ENCODE data around the gene PRSS21. TPM values are rescaled to one million over a fixed set of nuclear protein-coding genes. Genes with fewer than 3 reads are reported as not detected.

Gene PRSS21
- total RNA-seq, 5 donors from 2014 or later (not counting 1 experiment from before 2014, with no cell fraction given), result 0.90 to 8.3 (median 3.3) TPM

DNA sequence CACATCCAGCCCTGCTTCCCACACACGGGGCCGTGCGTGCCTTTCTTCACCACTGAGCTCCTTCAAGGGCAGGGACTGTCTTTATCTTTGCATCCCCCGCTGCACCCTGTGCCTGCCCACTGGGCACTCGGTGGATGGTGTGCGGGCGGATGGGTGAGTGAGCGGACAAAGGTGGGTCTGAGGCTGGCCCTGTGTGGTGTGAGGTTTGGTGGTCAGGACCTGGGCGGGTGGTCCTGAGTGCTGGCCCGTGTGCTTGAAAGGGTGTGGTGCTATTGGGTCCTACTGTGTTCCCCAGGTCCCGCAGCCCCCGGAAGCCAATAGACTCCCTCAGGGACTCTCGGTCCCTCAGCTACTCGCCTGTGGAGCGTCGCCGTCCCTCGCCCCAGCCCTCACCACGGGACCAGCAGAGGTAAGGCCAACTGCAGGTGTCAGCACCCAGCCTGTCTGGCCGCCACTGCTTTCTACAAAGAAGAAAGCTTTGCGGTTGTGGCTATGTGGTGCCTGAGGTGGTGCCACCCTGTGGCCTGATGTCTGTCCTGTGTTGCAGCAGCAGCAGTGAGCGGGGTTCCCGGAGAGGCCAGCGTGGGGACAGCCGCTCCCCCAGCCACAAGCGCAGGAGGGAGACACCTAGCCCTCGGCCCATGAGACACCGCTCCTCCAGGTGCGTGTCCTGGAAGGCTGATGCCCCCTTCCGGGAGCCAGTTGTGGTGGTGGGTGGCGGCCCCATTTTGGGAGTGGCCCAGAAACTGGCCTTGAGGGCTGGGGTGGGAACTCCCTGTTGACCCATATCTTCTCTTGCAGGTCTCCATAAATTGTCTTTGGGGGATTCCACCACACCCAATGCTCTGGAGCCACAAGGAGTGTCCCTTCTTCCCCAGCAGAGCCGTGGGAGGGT is 46.7 kb upstream of the PRSS21 start:
- DNase-seq, result peak in 2 of 35 experiments; percentile 30 to 40
- H3K36me3 ChIP-seq (ENCODE audit: control insufficient read depth in 2 of 2, extremely low read depth in 1 of 2, insufficient read depth in 1 of 2, low read length in 1 of 2), result peaks cover 31 to 94% of the 10 kb centered on the region in 2 donors
- peak overlapping the region in 1 of 3 donors; percentile 33 for H3K4me3 Mint-ChIP-seq
- H3K27ac ChIP-seq (ENCODE audit: low read length), result no peak overlapping the region
- H3K4me1 ChIP-seq (ENCODE audit: control insufficient read depth in 1 of 2, extremely low read depth in 1 of 2, insufficient read depth in 2 of 2, low read length in 2 of 2), result peaks cover 0 to 27% of the 10 kb centered on the region in 2 experiments
- H3K27me3 ChIP-seq (replicated peaks in 1 of 2; ENCODE audit: control insufficient read depth in 2 of 2, extremely low read depth in 1 of 2, insufficient read depth in 2 of 2, low read length in 1 of 2), result no peaks in the 10 kb centered on the region
- peaks cover 35 to 61% (median 38%) of the 10 kb centered on the region in 3 donors for H3K4me1 Mint-ChIP-seq
- WGBS (ENCODE audit: insufficient coverage), result 87% methylated on average over 24 of the region's 32 CpGs
- no peaks in the 10 kb centered on the region for H3K9me3 ChIP-seq
- no peaks in the 10 kb centered on the region for H3K27me3 Mint-ChIP-seq
- no peak overlapping the region for H3K27ac Mint-ChIP-seq
- H3K4me3 ChIP-seq (ENCODE audit: control insufficient read depth in 1 of 2, extremely low read depth in 1 of 2, low read length in 1 of 2), result no peak overlapping the region
- peak in 1 of 4 experiments; percentile 5 for ATAC-seq (replicated peaks in 1 of 4)
- ChIA-PET CTCF (no interaction called here), POLR2A (no interaction called here)
- no peaks in the 10 kb centered on the region for H3K9me3 Mint-ChIP-seq
- H3K36me3 Mint-ChIP-seq, result peaks cover 58% of the 10 kb centered on the region

DNA sequence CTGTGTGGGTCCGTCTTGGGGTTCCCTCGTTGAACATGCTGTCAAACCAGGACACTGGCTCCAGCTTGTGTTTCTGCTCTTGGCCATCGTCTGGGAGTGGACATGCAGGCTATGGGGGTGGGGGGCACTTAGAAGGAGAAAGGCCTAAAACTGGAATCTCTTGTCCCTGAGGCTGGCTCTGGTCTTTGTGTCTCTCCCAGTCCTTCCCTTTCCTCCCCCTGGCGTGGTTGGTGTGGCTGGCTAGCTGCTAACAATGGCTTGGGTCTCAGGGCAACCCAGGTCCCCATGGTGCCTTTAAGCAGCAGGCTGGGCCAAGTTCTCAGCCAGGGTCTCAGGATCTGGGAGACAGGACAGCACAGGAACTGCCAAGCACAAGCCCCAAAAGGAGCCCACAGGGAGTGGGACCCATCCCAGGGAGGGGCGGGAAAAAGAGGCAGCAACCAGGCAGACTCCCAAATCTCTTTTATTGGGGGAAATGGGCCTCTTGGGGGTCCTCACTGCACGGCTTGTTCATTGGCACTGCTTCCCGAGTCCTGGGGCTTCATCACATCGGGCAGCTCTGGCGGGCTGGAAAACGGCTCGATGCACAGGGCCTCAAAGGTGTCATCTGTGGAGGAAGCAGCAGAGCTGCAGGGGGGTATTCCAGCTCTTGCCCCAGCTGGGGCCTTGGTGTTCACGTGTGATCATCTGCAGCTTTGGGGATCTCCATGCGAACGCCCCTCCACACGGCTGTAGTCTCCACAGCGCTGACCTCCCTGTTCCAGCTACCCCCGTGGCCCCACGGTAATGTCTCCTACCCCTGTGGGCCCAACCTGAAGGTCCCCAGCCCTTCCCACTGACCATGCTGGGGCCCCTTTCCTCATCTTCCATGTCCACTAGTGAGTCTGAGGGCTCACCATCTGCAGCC is 45.3 kb upstream of the PRSS21 start:
- H3K27me3 ChIP-seq (replicated peaks in 1 of 2; ENCODE audit: control insufficient read depth in 2 of 2, extremely low read depth in 1 of 2, insufficient read depth in 2 of 2, low read length in 1 of 2), result no peaks in the 10 kb centered on the region
- H3K4me3 ChIP-seq (ENCODE audit: control insufficient read depth in 1 of 2, extremely low read depth in 1 of 2, low read length in 1 of 2), result no peak overlapping the region
- peaks cover 46% of the 10 kb centered on the region for H3K36me3 Mint-ChIP-seq
- H3K9me3 ChIP-seq, result no peaks in the 10 kb centered on the region
- no peak for ATAC-seq (replicated peaks in 1 of 4)
- H3K4me3 Mint-ChIP-seq, result no peak overlapping the region
- POLR2A ChIA-PET, result interaction anchor here in 1 of 2 donors (0.8 kb wide), 1 partner anchor 16 kb away, joined by 12 read pairs; no protein-coding TSS in a partner anchor
- H3K27me3 Mint-ChIP-seq, result no peaks in the 10 kb centered on the region
- 88% methylated on average over 15 of the region's 18 CpGs for WGBS (ENCODE audit: insufficient coverage)
- peaks cover 8 to 40% of the 10 kb centered on the region in 2 experiments for H3K4me1 ChIP-seq (ENCODE audit: control insufficient read depth in 1 of 2, extremely low read depth in 1 of 2, insufficient read depth in 2 of 2, low read length in 2 of 2)
- CTCF ChIA-PET, result no interaction called here
- peaks cover 45 to 58% (median 49%) of the 10 kb centered on the region in 3 donors for H3K4me1 Mint-ChIP-seq
- peaks cover 28 to 80% of the 10 kb centered on the region in 2 donors for H3K36me3 ChIP-seq (ENCODE audit: control insufficient read depth in 2 of 2, extremely low read depth in 1 of 2, insufficient read depth in 1 of 2, low read length in 1 of 2)
- no peaks in the 10 kb centered on the region for H3K9me3 Mint-ChIP-seq
- DNase-seq, result no peak
- H3K27ac Mint-ChIP-seq, result peak overlapping the region in 1 of 2 donors; percentile 10
- H3K27ac ChIP-seq (ENCODE audit: low read length), result no peak overlapping the region

DNA sequence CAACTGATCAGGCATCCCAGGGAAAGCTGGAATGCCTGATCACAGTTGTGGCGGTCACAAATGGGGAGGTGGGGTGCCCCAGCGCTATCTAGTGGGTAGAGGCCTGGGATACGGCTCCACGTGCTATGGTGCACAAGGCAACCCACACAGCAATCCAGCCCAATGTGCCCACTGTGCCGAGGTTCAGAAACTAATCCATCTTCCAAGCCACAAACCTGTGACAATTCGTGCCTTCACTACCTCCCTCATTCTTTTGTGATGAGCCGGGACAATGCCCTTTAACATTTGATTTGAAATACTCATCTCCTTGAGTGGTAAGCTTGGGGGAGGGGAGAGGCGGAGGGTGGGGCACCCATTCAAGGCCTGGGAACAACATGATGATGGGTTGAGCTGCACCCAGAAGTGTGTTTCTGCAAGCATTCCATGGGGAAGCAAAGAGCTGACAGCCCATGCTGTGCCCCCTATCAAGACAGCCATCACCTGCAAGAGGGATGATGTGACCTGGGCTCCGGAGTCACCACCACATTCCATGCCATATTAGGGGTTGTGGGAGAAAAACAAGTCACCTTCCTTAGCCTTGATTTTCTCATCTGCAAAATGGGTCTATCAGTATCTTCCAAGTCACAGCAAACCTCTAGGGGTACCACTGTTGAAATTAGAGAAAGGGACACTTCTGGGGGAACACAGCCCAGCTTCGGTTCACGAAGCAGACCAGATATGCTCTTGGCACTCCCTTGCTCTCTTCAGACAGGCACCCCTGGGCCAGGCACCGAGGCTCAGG is 43.7 kb upstream of the PRSS21 start:
- no peak for DNase-seq
- Mint-ChIP-seq H3K27ac (peak overlapping the region in 1 of 2 donors; percentile 48), H3K27me3 (no peaks in the 10 kb centered on the region), H3K36me3 (peaks cover 34% of the 10 kb centered on the region), H3K4me3 (no peak overlapping the region), H3K9me3 (no peaks in the 10 kb centered on the region), H3K4me1 (peaks cover 51 to 52% (median 51%) of the 10 kb centered on the region in 3 donors)
- 94% methylated on average over 3 of the region's 12 CpGs for WGBS (ENCODE audit: insufficient coverage)
- ATAC-seq (replicated peaks in 1 of 4), result no peak
- CTCF ChIA-PET, result no interaction called here
- H3K4me3 ChIP-seq (ENCODE audit: control insufficient read depth in 1 of 2, extremely low read depth in 1 of 2, low read length in 1 of 2), result no peak overlapping the region
- POLR2A ChIA-PET, result interaction anchor here in 1 of 2 donors (0.5 kb wide), 1 partner anchor 986 kb away, joined by 5 read pairs; no protein-coding TSS in a partner anchor
- peaks cover 20 to 63% of the 10 kb centered on the region in 2 donors for H3K36me3 ChIP-seq (ENCODE audit: control insufficient read depth in 2 of 2, extremely low read depth in 1 of 2, insufficient read depth in 1 of 2, low read length in 1 of 2)
- H3K9me3 ChIP-seq, result no peaks in the 10 kb centered on the region
- H3K4me1 ChIP-seq (ENCODE audit: control insufficient read depth in 1 of 2, extremely low read depth in 1 of 2, insufficient read depth in 2 of 2, low read length in 2 of 2), result peaks cover 10 to 41% of the 10 kb centered on the region in 2 experiments
- H3K27ac ChIP-seq (ENCODE audit: low read length), result no peak overlapping the region
- no peaks in the 10 kb centered on the region for H3K27me3 ChIP-seq (replicated peaks in 1 of 2; ENCODE audit: control insufficient read depth in 2 of 2, extremely low read depth in 1 of 2, insufficient read depth in 2 of 2, low read length in 1 of 2)

DNA sequence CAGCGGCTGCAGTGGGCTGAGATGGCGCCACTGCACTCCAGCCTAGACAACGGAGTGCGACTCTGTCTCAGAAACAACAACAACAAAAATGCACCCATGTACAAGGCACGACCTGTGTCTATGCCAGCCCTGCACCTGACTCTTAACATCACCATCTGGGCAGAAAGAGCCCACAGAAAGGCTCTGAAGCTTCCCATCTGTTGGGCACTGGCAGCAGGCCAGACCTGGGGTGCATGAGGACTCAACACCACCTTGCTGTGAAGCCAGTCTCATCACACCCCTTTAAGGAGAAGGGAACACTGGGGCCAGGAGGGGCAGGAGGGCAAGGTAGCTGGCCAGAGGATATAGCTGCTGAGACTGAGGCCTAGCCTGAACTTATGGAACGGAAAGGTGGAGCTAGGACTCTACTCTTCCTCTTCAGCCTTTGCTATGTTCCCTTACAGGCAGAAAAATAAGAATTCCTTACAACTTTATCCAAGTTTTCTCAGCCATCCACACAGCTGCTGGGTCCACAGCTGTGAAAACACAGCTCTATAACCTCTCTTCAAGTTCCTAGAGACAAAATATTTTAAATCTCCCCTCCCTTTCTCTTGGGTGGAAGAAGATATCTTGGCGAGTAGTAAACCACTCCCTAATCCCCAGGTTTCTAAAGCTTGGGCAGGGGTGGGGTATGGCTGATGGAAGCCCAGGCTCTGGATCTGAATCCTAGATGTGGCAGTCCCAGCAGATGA is 42.7 kb upstream of the PRSS21 start:
- Mint-ChIP-seq H3K4me3 (peak overlapping the region in 1 of 3 donors; percentile 24), H3K27ac (peak overlapping the region in 1 of 2 donors; percentile 48), H3K36me3 (peaks cover 27% of the 10 kb centered on the region), H3K4me1 (peaks cover 48 to 60% (median 57%) of the 10 kb centered on the region in 3 donors), H3K27me3 (no peaks in the 10 kb centered on the region), H3K9me3 (no peaks in the 10 kb centered on the region)
- ChIA-PET POLR2A (interaction anchor here in 1 of 2 donors (0.7 kb wide), 1 partner anchor 17 kb away, joined by 3 read pairs; no protein-coding TSS in a partner anchor), CTCF (no interaction called here)
- Histone ChIP-seq H3K4me3 (ENCODE audit: control insufficient read depth in 1 of 2, extremely low read depth in 1 of 2, low read length in 1 of 2) (no peak overlapping the region), H3K27me3 (replicated peaks in 1 of 2; ENCODE audit: control insufficient read depth in 2 of 2, extremely low read depth in 1 of 2, insufficient read depth in 2 of 2, low read length in 1 of 2) (no peaks in the 10 kb centered on the region), H3K9me3 (no peaks in the 10 kb centered on the region), H3K36me3 (ENCODE audit: control insufficient read depth in 2 of 2, extremely low read depth in 1 of 2, insufficient read depth in 1 of 2, low read length in 1 of 2) (peaks cover 20 to 54% of the 10 kb centered on the region in 2 donors), H3K4me1 (ENCODE audit: control insufficient read depth in 1 of 2, extremely low read depth in 1 of 2, insufficient read depth in 2 of 2, low read length in 2 of 2) (peaks cover 13 to 46% of the 10 kb centered on the region in 2 experiments), H3K27ac (ENCODE audit: low read length) (peak overlapping the region; percentile 10)
- WGBS (ENCODE audit: insufficient coverage), result 94% methylated on average over 4 of the region's 7 CpGs
- no peak for ATAC-seq (replicated peaks in 1 of 4)
- no peak for DNase-seq

DNA sequence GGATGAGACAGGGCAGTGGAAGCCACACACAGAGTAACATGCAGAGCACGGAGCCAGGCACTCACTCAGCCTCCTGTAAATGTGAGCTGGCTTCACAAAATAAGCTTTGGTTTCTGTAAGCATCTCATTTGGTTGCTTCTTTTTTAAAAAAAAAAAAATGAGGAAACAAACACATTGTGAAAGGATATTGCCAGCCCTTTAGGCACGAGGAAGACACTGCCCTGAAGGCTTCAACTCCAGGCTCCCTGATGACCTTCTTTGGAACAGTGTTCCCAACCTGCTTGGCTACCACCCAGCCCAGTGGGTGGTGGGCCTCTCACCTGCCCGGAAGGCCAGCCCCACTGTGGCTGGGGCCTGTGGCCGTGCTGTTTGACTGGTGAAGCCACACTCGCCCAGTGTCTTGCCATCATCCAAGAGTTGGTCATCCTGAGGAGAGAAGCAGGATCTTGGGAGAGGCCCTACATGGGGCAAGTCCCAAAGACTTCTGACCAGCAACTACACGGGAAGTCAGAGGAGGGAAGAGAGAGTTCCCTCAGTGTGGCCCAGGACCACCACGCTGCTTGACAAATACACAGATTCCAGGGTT is 41.8 kb upstream of the PRSS21 start:
- Mint-ChIP-seq H3K4me3 (peak overlapping the region; percentile 92 to 93 (median 92)), H3K4me1 (peaks cover 43 to 55% (median 55%) of the 10 kb centered on the region in 3 donors), H3K27me3 (no peaks in the 10 kb centered on the region), H3K9me3 (no peaks in the 10 kb centered on the region), H3K36me3 (peaks cover 20% of the 10 kb centered on the region), H3K27ac (peak overlapping the region in 1 of 2 donors; percentile 90)
- Histone ChIP-seq H3K4me1 (ENCODE audit: control insufficient read depth in 1 of 2, extremely low read depth in 1 of 2, insufficient read depth in 2 of 2, low read length in 2 of 2) (peaks cover 13 to 49% of the 10 kb centered on the region in 2 experiments), H3K27me3 (replicated peaks in 1 of 2; ENCODE audit: control insufficient read depth in 2 of 2, extremely low read depth in 1 of 2, insufficient read depth in 2 of 2, low read length in 1 of 2) (no peaks in the 10 kb centered on the region), H3K27ac (ENCODE audit: low read length) (no peak overlapping the region), H3K36me3 (ENCODE audit: control insufficient read depth in 2 of 2, extremely low read depth in 1 of 2, insufficient read depth in 1 of 2, low read length in 1 of 2) (peaks cover 13 to 45% of the 10 kb centered on the region in 2 donors), H3K9me3 (no peaks in the 10 kb centered on the region), H3K4me3 (ENCODE audit: control insufficient read depth in 1 of 2, extremely low read depth in 1 of 2, low read length in 1 of 2) (no peak overlapping the region)
- ATAC-seq (replicated peaks in 1 of 4), result no peak
- no peak for DNase-seq
- ChIA-PET CTCF (no interaction called here), POLR2A (interaction anchor here in 1 of 2 donors (0.7 kb wide), 1 partner anchor 18 kb away, joined by 3 read pairs; no protein-coding TSS in a partner anchor)
- WGBS (ENCODE audit: insufficient coverage), result 72% methylated on average over 4 of the region's 7 CpGs
